Measurements from ENCODE around the gene OR6M1. TPM values are rescaled to one million over a fixed set of nuclear protein-coding genes. Genes with fewer than 3 reads are reported as not detected.

OR6M1 gene
- total and polyA plus RNA-seq, 2 donors (not counting 3 experiments of a cell fraction or from before 2014, with no cell fraction given), result not detected

DNA sequence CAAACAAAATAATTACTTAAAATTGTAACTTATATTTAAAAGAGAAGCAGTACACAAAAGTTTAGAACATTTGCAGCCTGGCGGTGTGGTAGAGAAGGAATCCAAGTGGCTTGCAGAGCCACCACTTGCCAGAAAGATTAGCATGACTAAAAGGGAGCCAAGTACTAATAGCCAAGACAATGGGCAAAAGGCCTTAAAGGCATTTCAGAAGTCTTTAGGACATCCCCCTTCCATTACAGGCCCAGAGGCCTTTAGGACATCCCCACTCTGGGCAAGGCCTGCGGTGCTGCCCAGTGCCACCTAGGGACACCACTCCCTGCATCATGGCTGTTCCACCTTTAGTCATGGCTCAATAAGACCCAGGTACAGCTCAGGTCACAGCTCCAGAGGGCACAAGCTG is 46.9 kb upstream of the OR6M1 start:
- Histone ChIP-seq H3K79me2 (ENCODE audit: control insufficient read depth, insufficient read depth, low read length) (no peaks in the 10 kb centered on the region), H4K20me1 (replicated peaks; ENCODE audit: control insufficient read depth, extremely low read depth, insufficient read depth, low read length) (no peaks in the 10 kb centered on the region), H3K36me3 (ENCODE audit: control insufficient read depth in 2 of 2, extremely low read depth in 1 of 2, insufficient read depth in 2 of 2, low read length in 2 of 2) (no peaks in the 10 kb centered on the region), H3K4me1 (ENCODE audit: control insufficient read depth, extremely low read depth, insufficient read depth, low read length) (no peaks in the 10 kb centered on the region), H3K27me3 (ENCODE audit: control insufficient read depth in 2 of 2, insufficient read depth in 2 of 2, low read length in 2 of 2) (no peaks in the 10 kb centered on the region), H3K4me2 (ENCODE audit: insufficient read depth, low read length) (no peak overlapping the region), H3K4me3 (replicated peaks in 1 of 3; ENCODE audit: insufficient read depth in 1 of 3, low read depth in 1 of 3, low read length in 3 of 3) (no peak overlapping the region), H3K9me1 (replicated peaks; ENCODE audit: control insufficient read depth, extremely low read depth, insufficient read depth, low read length) (no peaks in the 10 kb centered on the region), H3K9me3 (replicated peaks; ENCODE audit: control insufficient read depth, insufficient read depth, low read length) (no peaks in the 10 kb centered on the region), H3K9ac (replicated peaks; ENCODE audit: extremely low read depth, insufficient read depth, low read length) (no peak overlapping the region), H2AFZ (ENCODE audit: low read depth, low read length) (no peak overlapping the region), H3K27ac (ENCODE audit: insufficient read depth, low read depth, low read length) (no peak overlapping the region)
- no peak for FAIRE-seq
- ChIA-PET CTCF (no interaction called here), POLR2A (no interaction called here)
- TF ChIP-seq POLR2A (IDR thresholded peaks at IDR 0.05; ENCODE audit: low read depth, low read length), result no peak
- TF ChIP-seq, protein P1, sequence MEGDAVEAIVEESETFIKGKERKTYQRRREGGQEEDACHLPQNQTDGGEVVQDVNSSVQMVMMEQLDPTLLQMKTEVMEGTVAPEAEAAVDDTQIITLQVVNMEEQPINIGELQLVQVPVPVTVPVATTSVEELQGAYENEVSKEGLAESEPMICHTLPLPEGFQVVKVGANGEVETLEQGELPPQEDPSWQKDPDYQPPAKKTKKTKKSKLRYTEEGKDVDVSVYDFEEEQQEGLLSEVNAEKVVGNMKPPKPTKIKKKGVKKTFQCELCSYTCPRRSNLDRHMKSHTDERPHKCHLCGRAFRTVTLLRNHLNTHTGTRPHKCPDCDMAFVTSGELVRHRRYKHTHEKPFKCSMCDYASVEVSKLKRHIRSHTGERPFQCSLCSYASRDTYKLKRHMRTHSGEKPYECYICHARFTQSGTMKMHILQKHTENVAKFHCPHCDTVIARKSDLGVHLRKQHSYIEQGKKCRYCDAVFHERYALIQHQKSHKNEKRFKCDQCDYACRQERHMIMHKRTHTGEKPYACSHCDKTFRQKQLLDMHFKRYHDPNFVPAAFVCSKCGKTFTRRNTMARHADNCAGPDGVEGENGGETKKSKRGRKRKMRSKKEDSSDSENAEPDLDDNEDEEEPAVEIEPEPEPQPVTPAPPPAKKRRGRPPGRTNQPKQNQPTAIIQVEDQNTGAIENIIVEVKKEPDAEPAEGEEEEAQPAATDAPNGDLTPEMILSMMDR (IDR thresholded peaks at IDR 0.05; ENCODE audit: extremely low read depth in 1 of 2, insufficient read depth in 1 of 2, low read depth in 1 of 2, low read length in 2 of 2), result no peak
- TF ChIP-seq POLR2AphosphoS5 (IDR thresholded peaks at IDR 0.05; ENCODE audit: insufficient read depth, low read depth, low read length), result no peak
- TF ChIP-seq MAX (IDR thresholded peaks at IDR 0.05; ENCODE audit: insufficient read depth, insufficient read length), result no peak
- TF ChIP-seq EZH2 (IDR thresholded peaks at IDR 0.05; ENCODE audit: borderline replicate concordance, low read depth, low read length, severe bottlenecking), result no peak
- no peak for TF ChIP-seq GATA2 (IDR thresholded peaks at IDR 0.05; ENCODE audit: insufficient read depth, insufficient read length, low read depth, low read length)
- TF ChIP-seq JUN (IDR thresholded peaks at IDR 0.05; ENCODE audit: borderline replicate concordance, insufficient read depth, insufficient read length, low read depth), result no peak
- no peak for TF ChIP-seq MYC (IDR thresholded peaks at IDR 0.05; ENCODE audit: low read depth, low read length)
- no peak for TF ChIP-seq FOS (IDR thresholded peaks at IDR 0.05; ENCODE audit: borderline replicate concordance, insufficient read depth, low read length)
- dilution Hi-C loops (cut with MboI; ENCODE audit: extremely low pct_ligation_motif_present, low sequenced_read_pairs) (no loop called here), intact Hi-C loops (cut with micrococcal nuclease) (no loop called here)
- no peak for DNase-seq (ENCODE audit: low read depth, low spot score)
- BruUV-seq (replicated peaks), result no TSS peak
